Measurements from ENCODE around the gene FAM8A1.

FAM8A1 gene

GRCh38 chr6:17606606-17607005, 6.5 kb downstream of the FAM8A1 start:
- no peak for DNase-seq

DNA sequence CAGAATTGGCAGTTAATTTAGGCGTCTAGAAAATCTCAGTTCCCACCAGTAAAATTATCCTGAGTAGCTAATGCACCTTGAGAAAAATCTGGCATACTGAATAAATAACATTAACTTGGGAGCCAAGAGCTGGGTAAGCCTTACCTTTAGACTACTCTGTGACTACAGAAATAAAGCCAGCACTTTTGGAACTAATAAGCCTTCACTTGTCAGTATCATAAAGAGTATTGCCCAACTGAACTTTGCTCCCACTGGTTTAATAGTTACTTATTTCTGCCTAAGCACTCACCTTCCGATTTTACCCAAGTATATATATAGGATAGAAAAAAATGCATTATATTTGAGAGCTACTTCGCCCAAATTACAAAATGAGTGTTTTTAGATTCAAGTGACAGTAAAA, 10.7 kb downstream of the FAM8A1 start:
- no peak for DNase-seq

GRCh38 chr6:17612048-17612447, 11.9 kb downstream of the FAM8A1 start:
- DNase-seq, result no peak

DNA sequence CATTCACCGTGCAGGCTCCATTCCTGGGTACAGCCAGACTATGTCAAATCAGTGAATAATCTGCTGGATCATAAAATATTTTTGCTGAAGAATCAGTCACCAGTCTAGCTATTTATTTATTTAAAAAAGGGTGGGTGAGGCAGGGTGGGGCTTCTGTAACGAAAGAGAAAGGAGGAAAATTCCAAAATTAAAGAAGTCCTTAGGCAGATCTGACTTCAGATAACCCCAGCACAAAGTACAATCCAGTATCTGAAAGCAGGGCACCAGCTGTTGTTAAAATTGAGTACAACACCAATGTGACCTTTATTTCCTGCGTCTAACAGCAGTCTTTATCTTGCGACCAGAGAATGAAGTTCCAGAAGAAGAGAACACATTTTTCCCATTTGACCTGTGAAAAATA, 15.7 kb downstream of the FAM8A1 start:
- DNase-seq, result no peak

GRCh38 chr6:17621003-17621402, 20.9 kb downstream of the FAM8A1 start:
- DNase-seq, result no peak

DNA sequence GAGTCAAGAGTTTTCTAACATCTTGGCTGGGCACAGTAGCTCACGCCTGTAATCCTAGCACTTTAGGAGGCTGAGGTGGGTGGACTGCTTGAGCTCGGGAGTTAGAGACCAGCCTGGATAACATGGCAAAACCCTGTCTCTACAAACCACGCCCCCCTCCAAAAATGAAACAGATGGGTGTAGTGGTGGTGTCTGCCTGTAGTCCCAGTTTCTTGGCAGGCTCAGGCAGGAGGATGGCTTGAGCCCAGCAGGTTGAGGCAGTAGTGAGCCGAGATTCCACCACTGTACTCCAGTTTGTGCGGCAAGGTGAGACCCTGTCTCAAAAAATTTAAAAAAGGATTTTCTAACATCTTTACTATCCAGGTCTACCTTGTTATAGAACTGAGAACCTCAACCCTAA, 22.0 kb downstream of the FAM8A1 start:
- DNase-seq, result no peak

- no peak for DNase-seq
Observed at GRCh38 chr6:17624396-17624795, 24.3 kb downstream of the FAM8A1 start.

DNA sequence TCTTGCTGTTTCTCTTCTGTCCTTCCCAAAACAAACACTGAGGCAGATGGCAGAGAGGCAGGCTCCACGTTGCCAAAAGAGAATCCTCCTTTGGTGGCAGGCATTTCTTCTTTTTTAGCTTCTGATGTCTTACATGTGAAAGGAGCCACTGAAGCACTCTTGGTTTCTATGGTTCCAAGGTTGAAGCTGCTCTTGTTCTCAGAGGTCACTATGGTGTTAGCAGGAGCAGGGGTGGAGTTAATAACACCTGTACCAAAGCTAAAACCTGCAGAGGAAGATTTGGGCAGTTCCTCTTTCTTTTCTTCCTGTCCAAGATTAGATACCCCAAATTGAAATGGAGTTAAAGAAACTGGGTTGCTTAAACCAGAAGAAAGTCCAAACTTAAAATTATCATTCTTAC, 28.8 kb downstream of the FAM8A1 start:
- no peak for DNase-seq

GRCh38 chr6:17629824-17630510, 29.9 kb downstream of the FAM8A1 start:
- DNase-seq, result no peak

GRCh38 chr6:17630511-17631073, 30.5 kb downstream of the FAM8A1 start:
- no peak for DNase-seq

- no peak for DNase-seq
Observed at GRCh38 chr6:17632934-17633333, 32.8 kb downstream of the FAM8A1 start.

- no peak for DNase-seq
Observed at GRCh38 chr6:17633465-17634188, 33.5 kb downstream of the FAM8A1 start.

DNA sequence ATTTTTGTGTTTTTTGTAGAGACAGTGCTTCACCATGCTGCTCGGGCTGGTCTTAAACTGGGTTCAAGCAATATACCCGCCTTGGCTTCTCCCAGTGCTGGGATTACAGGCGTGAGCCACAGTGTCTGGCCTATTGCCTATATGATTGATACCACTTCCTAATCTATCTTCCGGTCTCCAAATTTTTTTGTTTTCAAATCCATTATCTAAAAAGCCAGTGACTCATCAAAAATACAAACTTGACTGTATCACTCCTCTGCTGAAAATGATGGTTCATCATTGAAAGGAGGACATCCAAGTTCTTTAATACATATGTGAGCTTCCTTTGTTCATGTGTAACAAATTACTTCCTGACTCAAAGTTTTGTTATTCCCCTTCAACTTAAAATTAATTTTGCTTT, 35.5 kb downstream of the FAM8A1 start:
- no peak for DNase-seq

- DNase-seq, result no peak
Observed at GRCh38 chr6:17638212-17638715, 38.2 kb downstream of the FAM8A1 start.

GRCh38 chr6:17640477-17640917, 40.4 kb downstream of the FAM8A1 start:
- DNase-seq, result no peak

GRCh38 chr6:17648745-17649144, 48.6 kb downstream of the FAM8A1 start:
- DNase-seq, result no peak

DNA sequence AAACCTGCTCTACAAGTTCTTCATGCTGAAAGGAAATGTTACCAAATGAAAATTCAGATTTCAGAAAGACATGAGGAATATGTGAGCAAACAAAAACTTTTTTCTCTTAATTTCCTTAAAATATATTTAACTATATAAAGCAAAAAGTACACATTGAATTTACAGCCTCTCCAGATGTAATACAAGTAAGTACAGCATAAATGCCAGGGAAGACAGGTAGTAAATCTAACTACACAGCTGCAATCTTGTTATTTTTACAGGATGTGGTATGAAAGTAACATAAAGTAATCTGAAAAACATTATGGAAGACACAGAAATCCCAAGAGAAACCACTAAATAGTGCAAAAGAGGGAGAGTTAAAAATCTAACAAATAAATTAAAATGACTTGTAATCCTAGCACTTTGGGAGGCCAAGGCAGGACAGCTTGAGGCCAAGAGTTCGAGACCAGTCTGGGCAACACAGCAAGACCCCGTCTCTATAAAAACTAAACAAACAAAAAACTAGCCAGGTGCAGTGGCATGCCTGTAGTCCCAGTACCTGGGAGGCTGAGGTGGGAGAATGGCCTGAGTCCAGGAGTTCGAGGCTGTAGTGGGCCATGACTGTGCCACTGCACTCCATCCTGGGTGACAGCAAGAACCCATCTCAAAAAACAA, 50.7 kb downstream of the FAM8A1 start:
- no peak for DNase-seq

DNA sequence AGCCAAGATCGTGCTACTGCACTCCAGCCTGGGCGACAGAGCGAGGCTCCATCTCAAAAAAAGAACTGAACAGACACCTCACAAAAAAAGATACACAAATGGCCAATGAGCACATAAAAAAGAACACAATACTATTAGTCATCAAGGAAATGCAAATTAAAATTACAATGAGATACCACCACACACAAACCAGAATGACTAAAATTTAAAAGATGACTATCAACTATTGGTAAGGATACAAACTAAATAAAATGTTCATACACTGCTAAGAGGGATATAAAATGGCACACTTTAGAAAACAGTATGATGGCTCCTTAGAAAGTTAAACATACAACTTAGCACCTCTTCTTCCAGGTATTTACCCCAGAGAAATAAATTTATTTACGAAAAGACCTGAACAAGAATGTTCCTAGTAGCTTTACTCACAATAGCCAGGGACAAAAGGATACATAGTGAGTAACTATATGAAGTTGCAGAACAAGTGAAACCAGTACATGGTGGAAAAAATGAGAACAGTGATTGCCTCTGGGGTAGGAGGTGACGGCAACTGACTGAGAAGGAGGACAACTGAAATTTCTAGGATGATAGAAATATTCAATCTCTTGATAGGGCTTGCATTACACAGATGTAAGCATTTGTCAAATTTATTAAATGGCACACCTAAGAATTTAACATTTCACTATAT, 53.2 kb downstream of the FAM8A1 start:
- no peak for DNase-seq

- DNase-seq, result no peak
Observed at GRCh38 chr6:17656092-17656491, 56.0 kb downstream of the FAM8A1 start.

- DNase-seq, result no peak
Observed at GRCh38 chr6:17656644-17657043, 56.5 kb downstream of the FAM8A1 start.

All from KG1 (cell line).